SH-SY5Y (cell line): ENCODE data around the gene PNMA5.

Source experiments
- GATA2 ChIP-seq: IDR thresholded peaks from 2 replicates; pipeline ENCODE4 v1.6.1; 2011; ENCODE audit warnings: mild to moderate bottlenecking, low read depth, low read length
- GATA3 ChIP-seq: IDR thresholded peaks from 2 replicates; pipeline ENCODE4 v1.6.1; 2011; ENCODE audit warnings: low read depth, mild to moderate bottlenecking, low read length, moderate library complexity

The PNMA5 gene

GRCh38 chrX:152960115-152960514 lies 33.8 kb downstream of the PNMA5 start:
- TF ChIP-seq GATA3, result no peak

- TF ChIP-seq GATA3, result no peak
- no peak for TF ChIP-seq GATA2
Observed at GRCh38 chrX:152959626-152960025, 34.3 kb downstream of the PNMA5 start.

DNA sequence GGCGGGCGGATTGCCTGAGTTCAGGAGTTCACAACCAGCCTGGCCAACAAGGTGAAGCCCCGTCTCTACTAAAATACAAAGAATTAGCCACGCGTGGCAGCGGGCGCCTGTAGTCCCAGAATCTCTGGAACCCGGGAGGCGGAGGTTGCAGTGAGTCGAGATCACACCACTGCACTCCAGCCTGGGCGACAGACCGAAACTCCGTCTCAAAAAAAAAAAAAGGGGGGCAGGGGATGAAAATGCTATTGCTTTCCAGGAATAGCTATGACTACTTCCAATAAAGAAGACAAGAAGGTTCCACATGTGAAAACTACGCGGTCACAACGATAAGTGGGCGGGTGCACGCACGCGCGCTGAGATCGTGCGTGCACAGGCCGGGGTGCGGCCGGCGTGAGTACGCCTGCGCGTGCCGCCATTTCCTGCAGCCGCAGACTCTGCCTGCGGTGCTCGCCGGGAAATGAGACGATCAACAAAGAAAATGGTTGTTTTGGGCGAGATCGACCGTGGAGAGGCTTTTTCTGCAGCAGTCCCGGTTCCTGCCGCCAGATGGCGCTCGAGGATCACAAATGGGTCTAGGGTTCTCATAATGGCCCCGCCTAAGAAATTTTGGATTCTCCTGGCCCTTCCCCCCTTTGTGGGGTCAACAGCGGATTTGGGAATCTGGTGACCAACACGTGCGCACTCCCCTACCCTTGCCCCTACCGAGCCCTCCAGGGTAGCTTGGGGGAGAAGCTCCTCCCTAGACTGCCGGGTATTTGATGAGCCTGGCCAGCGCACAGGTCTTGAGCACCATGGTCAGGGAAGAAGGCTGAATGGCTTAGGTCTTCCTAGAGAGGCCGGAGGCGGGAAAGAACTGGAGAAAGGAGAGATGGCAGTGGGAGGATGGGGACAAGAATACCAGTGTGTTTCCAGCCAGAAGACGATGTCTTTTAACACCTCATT lies 35.1 kb downstream of the PNMA5 start:
- TF ChIP-seq GATA3 (no peak), GATA2 (no peak)

DNA sequence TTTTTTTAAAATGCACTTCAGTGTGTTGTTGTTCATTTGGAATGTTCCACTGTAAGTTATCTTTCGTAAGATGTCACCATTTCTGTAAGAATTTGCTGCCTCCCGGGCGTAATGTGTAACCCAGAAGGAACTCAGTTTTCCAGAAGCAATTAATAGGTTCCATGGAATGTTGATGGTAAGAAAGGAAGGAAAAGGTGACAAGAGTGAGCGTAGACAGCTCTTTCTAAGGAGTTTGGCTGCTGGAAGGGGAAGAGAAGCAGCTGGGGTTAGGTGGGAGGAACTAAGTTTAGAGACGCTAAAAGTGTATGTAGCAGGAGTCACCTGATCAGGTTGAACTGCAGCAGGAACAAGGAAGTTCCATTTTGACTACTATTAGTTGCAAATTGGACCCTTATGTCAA lies 35.9 kb downstream of the PNMA5 start:
- TF ChIP-seq GATA2 (no peak), GATA3 (no peak)

DNA sequence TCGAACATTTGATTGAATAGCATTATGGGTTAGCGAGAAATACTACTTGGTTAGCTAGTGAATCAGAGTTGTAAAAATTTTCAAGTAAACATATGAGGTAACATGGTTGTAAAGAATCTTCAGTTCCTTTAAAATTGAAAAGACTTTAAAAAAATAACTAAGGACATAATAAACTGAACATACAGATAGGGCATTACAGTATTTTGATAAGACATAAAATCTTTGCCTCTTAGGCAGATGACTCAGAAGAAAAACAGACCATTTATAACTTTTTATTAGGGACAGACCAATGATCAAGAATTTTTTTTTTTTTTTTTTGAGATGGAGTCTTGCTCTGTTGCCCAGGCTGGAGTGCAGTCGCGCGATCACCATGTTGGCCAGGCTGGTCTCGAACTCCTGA lies 43.1 kb downstream of the PNMA5 start:
- TF ChIP-seq GATA2 (no peak), GATA3 (no peak)

GRCh38 chrX:152949114-152949513 lies 44.8 kb downstream of the PNMA5 start:
- TF ChIP-seq GATA3, result no peak
- no peak for TF ChIP-seq GATA2

DNA sequence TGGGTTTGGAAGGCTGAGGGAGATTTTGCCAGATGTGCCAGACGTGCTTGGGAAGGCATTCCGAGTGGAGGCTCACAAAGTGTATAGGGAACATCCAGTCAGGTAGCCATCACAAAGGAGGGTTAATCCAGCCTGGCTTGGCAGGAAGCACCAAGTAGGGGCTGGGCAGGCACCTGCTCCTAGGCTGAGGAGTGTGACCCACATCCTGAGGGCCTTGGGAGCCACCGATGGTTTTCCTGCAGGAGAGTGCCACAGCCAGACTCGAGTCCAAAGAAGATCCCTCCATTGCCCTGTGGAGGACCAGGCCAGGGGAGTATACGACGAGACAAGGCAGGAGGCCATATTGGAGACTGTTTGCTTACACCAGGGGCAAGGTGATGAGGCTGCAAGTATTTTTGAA lies 47.2 kb downstream of the PNMA5 start:
- no peak for TF ChIP-seq GATA3
- TF ChIP-seq GATA2, result no peak

- no peak for TF ChIP-seq GATA3
- TF ChIP-seq GATA2, result no peak
Observed at GRCh38 chrX:152945021-152945979, 48.6 kb downstream of the PNMA5 start.

DNA sequence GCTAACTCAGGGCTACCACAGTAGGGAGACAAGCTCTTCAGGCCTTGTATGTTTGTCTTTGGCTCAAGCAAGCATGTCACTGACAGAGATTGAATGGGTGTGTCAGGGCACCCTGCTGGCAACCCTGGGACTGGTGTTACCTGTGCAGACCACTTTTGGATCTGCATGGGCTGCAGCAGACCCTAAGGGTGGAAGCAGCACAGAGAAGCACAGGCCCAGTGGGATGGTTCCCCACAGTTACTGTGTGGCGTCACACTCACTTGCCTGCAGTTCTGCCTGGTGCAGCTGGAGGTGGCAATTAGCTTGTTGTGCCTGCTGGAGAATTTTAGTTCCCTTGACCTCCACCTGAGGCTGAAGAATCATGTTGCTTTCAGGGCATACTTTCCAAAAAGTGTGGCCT lies 50.1 kb downstream of the PNMA5 start:
- TF ChIP-seq GATA3, result no peak
- no peak for TF ChIP-seq GATA2

- no peak for TF ChIP-seq GATA3
- TF ChIP-seq GATA2, result no peak
Observed at GRCh38 chrX:152942077-152942442, 51.9 kb downstream of the PNMA5 start.

- no peak for TF ChIP-seq GATA3
- TF ChIP-seq GATA2, result no peak
Observed at GRCh38 chrX:152941328-152942076, 52.4 kb downstream of the PNMA5 start.
